K562 (cell line): ENCODE results near the gene TESK2. TPM values are rescaled to one million over a fixed set of nuclear protein-coding genes. Genes with fewer than 3 reads are reported as not detected.

Experiments used
- ETV6 ChIP-seq, 3 experiments: fragments of 150-350 bp in 1 of 3; sonication (generic) in 1 of 3; formaldehyde crosslinking in 1 of 3; IDR thresholded peaks; 2 replicates each; pipeline versions ENCODE4 v1.6.1 to v1.8.0; 2014 to 2022; ENCODE audit warnings: borderline replicate concordance in 2 of 3, low read depth in 2 of 3, antibody characterized with exemption in 1 of 3, low read length in 1 of 3, mild to moderate bottlenecking in 1 of 3, missing genetic modification reagents in 1 of 3
- GTF3C2 ChIP-seq: IDR thresholded peaks from 3 replicates; pipeline ENCODE4 v1.6.1; 2011; ENCODE audit warnings: borderline replicate concordance, mild to moderate bottlenecking, moderate library complexity; ENCODE audit not compliant: insufficient read length; ENCODE audit errors: extremely low read depth
- HEY1 ChIP-seq: fragments of 250-450 bp; sonication (Bioruptor Pico); IDR thresholded peaks from 2 replicates; pipeline ENCODE4 v1.5.0; 2020; ENCODE audit warnings: mild to moderate bottlenecking, moderate library complexity, borderline replicate concordance
- HLTF ChIP-seq: fragments of 450-650 bp; IDR thresholded peaks from 2 replicates; pipeline ENCODE4 v1.6.1; 2016
- RBM17 ChIP-seq: fragments of 200-400 bp; formaldehyde crosslinking; IDR thresholded peaks from 2 replicates; pipeline ENCODE4 v1.6.1; 2017; ENCODE audit warnings: low read depth, mild to moderate bottlenecking, low read length, borderline replicate concordance
- SNAPC5 ChIP-seq: fragments of 250-450 bp; sonication (Bioruptor Pico); IDR thresholded peaks from 2 replicates; pipeline ENCODE4 v1.8.0; 2021; ENCODE audit warnings: moderate library complexity, mild to moderate bottlenecking, inconsistent platforms
- TSHZ1 ChIP-seq: fragments of 250-450 bp; sonication (Bioruptor Pico); IDR thresholded peaks from 2 replicates; pipeline ENCODE4 v1.4.0; 2020; ENCODE audit warnings: mild to moderate bottlenecking, moderate library complexity
- polyA plus RNA-seq, 8 experiments: library from polyadenylated mRNA; depleted of rRNA in 4 of 8; stranded (reverse) in 5 of 8; unstranded in 3 of 8; fragments of >200 nt; fragmentation: Nextera tagmentation in 2 of 8; fragmentation: Illumina TruSeq in 1 of 8; extraction: Ambion mirVana in 2 of 8; extraction: Trizol in 1 of 8; gene quantifications; 2 replicates each; pipeline versions ENCODE4 v1.2.1 to v1.2.3, GENCODE V29; 2011 to 2014; ENCODE audit warnings: inconsistent platforms in 1 of 8, missing spikeins in 1 of 8
- total RNA-seq, 7 experiments: library from RNA; depleted of rRNA in 6 of 7; stranded (reverse); fragments of >200 nt in 6 of 7; fragmentation: Illumina TruSeq in 2 of 7; extraction: Trizol in 2 of 7; gene quantifications; 2 replicates each; pipeline versions ENCODE4 v1.2.1 to v1.2.3, GENCODE V29; 2011 to 2021; ENCODE audit warnings: low replicate concordance in 1 of 7

TESK2 gene
- total and polyA plus RNA-seq, 9 of the 15 experiments (the other 6 are each of a cell fraction or from before 2014, with no cell fraction given), result 1.6 to 5.3 (median 3.7) TPM

GRCh38 chr1:45348609-45348965 is 142.4 kb downstream of the TESK2 start (continued):
- TF ChIP-seq ETV6 (IDR thresholded peaks at IDR 0.05; ENCODE audit: borderline replicate concordance in 1 of 2, low read depth in 2 of 2, low read length in 1 of 2) (no peak), ETV6 (CRISPR knock-in tag; IDR thresholded peaks at IDR 0.05; ENCODE audit: borderline replicate concordance) (no peak), HEY1 (CRISPR knock-in tag) (no peak), GTF3C2 (no peak), SNAPC5 (CRISPR knock-in tag) (no peak), RBM17 (no peak), TSHZ1 (CRISPR knock-in tag) (no peak), HLTF (no peak)
